ENCODE measurements around the gene RNASE11.

Gene RNASE11

DNA sequence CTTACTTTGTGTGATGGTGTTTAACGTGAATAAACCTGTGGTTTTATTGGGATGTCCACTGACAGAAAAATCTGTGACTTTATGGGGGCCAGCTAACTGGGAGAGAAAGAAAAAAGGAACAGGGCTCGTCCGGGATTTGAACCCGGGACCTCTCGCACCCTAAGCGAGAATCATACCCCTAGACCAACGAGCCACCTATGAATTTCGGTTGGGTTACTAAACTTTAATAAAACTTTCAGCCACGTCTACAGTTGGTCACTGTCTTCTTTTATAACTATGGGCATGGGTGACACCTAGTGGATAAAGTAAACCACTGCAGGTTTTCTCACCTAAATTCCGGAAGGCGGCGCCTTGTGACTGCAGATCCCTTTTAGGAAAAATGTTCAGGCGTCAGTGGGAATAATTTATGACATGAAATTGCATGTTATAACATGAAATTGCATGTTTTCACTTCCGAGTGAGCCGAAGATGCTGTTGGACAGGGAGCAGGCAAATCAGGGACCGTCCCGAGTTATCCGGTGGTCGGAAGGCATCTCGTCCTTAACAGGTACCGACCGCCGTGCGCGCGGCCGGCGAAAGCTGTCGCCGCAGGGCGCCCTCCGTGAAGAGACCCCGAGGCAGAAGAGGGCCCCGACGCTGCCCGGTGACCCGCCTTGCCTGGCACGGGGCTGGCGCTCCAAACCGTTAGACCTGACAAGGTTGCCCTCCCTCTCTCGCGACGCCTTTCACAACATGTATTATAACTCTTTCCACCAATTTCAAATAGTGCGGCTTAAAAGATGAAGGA lies 21.6 kb upstream of the RNASE11 start:
- Histone ChIP-seq H3K4me3 (peak overlapping the region; percentile 97), H3K9me3 (ENCODE audit: low read depth, low read length) (no peaks in the 10 kb centered on the region), H3K27ac (no peak overlapping the region), H3K9ac (ENCODE audit: insufficient read length) (peak overlapping the region; percentile 75), H3K36me3 (ENCODE audit: insufficient read depth, low read length) (no peaks in the 10 kb centered on the region)
- TF ChIP-seq EZH2 (IDR thresholded peaks at IDR 0.05) (no peak), FOXP2 (optimal IDR thresholded peaks at IDR 0.05; ENCODE audit: control extremely low read depth, extremely low read length, insufficient read depth) (no peak), POLR2AphosphoS5 (IDR thresholded peaks at IDR 0.05; ENCODE audit: borderline replicate concordance, low read depth, low read length) (no peak)
- peak; percentile 89 for DNase-seq (ENCODE audit: low read depth, low spot score)

DNA sequence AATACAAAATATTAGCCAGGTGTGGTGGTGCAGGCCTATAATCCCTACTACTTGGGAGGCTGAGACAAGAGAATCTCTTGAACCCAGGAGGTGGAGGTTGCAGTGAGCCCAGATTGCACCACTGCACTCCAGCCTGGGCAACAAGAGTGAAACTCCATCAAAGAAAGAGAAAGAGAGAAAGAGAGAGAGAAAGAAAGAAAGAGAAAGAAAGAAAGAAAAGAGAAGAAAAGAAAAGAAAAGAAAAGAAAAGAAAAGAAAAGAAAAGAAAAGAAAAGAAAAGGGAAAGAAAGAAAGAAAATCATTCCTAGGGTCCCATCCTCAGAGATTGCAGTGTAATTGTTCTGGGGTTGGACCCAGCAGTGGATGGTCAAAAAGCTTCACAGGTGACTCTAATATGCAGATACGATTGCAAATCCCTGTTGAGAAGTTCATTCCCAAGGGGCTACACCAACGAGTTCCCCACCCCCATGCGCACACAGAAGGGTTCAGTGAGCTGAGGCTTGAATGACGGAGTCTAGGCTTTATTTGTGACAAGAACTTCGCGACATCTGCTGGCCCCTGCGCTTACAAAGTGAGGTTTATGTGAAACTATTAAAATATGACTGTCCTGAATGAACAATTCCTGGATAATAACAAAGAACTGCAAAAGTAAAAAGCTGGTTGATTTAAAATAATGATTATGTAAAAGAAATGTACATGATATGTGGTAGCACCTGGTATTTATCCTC lies 20.7 kb upstream of the RNASE11 start:
- Histone ChIP-seq H3K9ac (ENCODE audit: insufficient read length) (no peak overlapping the region), H3K27ac (no peak overlapping the region), H3K36me3 (ENCODE audit: insufficient read depth, low read length) (no peaks in the 10 kb centered on the region), H3K9me3 (ENCODE audit: low read depth, low read length) (no peaks in the 10 kb centered on the region), H3K4me3 (peak overlapping the region; percentile 97)
- TF ChIP-seq EZH2 (IDR thresholded peaks at IDR 0.05) (no peak), POLR2AphosphoS5 (IDR thresholded peaks at IDR 0.05; ENCODE audit: borderline replicate concordance, low read depth, low read length) (no peak), FOXP2 (optimal IDR thresholded peaks at IDR 0.05; ENCODE audit: control extremely low read depth, extremely low read length, insufficient read depth) (no peak)
- no peak for DNase-seq (ENCODE audit: low read depth, low spot score)

DNA sequence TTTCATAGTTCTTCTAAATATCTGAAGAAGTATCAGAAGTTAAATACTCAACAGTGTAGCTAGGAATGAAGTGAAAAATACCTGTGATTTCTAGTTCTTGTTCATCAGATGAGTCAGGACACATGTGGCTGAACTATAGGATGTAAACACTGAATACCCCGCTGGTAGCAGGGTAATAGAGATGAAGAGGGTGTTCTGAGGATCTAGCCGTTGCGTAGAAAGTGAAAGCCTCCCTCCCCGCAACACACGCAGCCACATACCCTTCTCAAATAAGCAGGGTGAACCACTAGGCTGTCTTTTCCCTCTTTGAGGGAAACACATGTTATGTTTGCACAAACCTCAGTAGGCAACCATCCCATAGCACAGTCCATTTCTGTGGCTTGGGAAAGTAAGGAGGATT lies 19.8 kb upstream of the RNASE11 start:
- Histone ChIP-seq H3K9me3 (ENCODE audit: low read depth, low read length) (no peaks in the 10 kb centered on the region), H3K9ac (ENCODE audit: insufficient read length) (no peak overlapping the region), H3K27ac (no peak overlapping the region), H3K36me3 (ENCODE audit: insufficient read depth, low read length) (no peaks in the 10 kb centered on the region), H3K4me3 (no peak overlapping the region)
- no peak for TF ChIP-seq POLR2AphosphoS5 (IDR thresholded peaks at IDR 0.05; ENCODE audit: borderline replicate concordance, low read depth, low read length)
- TF ChIP-seq EZH2 (IDR thresholded peaks at IDR 0.05) = no peak
- no peak for TF ChIP-seq FOXP2 (optimal IDR thresholded peaks at IDR 0.05; ENCODE audit: control extremely low read depth, extremely low read length, insufficient read depth)
- no peak for DNase-seq (ENCODE audit: low read depth, low spot score)

DNA sequence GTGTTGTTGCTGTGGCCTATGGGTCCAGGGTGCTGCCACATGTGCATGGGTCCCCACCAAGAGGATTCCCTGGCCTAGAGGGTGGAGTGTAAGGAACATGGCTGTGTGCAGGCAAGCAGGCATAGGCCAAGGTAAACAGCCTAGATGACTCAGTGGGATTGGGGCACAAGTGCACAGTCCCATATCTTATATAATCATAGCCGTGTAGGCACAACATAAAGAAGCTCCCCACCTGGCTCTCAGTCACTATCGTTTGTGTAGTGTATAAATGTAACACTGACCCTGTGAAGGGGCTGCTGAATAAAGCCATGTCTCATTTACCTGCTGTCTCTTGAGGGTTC lies 19.1 kb upstream of the RNASE11 start:
- no peaks in the 10 kb centered on the region for H3K36me3 ChIP-seq (ENCODE audit: insufficient read depth, low read length)
- no peak for DNase-seq (ENCODE audit: low read depth, low spot score)
- H3K27ac ChIP-seq = no peak overlapping the region
- TF ChIP-seq FOXP2 (optimal IDR thresholded peaks at IDR 0.05; ENCODE audit: control extremely low read depth, extremely low read length, insufficient read depth) (no peak), EZH2 (IDR thresholded peaks at IDR 0.05) (no peak), POLR2AphosphoS5 (IDR thresholded peaks at IDR 0.05; ENCODE audit: borderline replicate concordance, low read depth, low read length) (no peak)
- no peak overlapping the region for H3K9ac ChIP-seq (ENCODE audit: insufficient read length)
- no peaks in the 10 kb centered on the region for H3K9me3 ChIP-seq (ENCODE audit: low read depth, low read length)
- H3K4me3 ChIP-seq = no peak overlapping the region

DNA sequence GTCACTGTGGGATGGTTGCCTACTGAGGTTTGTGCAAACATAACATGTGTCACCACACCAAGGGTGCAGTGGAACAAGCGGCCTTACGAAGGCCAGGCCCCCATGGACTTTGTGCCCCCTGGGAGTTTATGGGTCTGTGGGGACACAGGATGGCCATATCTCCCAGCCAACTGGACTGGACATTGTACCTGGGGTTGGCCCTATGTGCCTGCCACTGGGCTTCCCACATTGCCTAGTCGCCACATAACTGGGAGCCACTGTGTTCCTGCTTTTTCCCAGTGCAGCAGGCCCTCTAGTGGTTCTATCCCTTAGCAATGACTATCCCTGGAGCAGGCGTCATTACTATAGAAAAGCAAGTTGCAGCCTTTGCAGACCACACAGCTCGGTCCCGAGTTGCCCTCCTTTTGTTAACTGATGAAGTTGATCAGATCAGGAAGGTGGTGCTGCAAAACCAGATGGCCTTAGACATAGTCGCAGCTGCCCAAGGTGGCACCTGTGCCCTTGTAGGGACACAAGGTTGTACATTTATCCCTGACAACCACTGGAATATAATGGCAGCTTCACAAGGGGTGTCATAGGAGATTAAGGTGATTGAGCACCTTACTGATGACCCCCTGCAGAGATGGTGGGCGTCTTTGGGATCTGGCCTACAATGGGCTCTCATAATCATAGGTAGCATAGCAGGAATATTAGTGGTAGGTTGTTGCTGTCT lies 18.5 kb upstream of the RNASE11 start:
- Histone ChIP-seq H3K9me3 (ENCODE audit: low read depth, low read length) (no peaks in the 10 kb centered on the region), H3K27ac (no peak overlapping the region), H3K4me3 (no peak overlapping the region), H3K36me3 (ENCODE audit: insufficient read depth, low read length) (no peaks in the 10 kb centered on the region), H3K9ac (ENCODE audit: insufficient read length) (no peak overlapping the region)
- DNase-seq (ENCODE audit: low read depth, low spot score) = no peak
- TF ChIP-seq POLR2AphosphoS5 (IDR thresholded peaks at IDR 0.05; ENCODE audit: borderline replicate concordance, low read depth, low read length) (no peak), FOXP2 (optimal IDR thresholded peaks at IDR 0.05; ENCODE audit: control extremely low read depth, extremely low read length, insufficient read depth) (no peak), EZH2 (IDR thresholded peaks at IDR 0.05) (no peak)

DNA sequence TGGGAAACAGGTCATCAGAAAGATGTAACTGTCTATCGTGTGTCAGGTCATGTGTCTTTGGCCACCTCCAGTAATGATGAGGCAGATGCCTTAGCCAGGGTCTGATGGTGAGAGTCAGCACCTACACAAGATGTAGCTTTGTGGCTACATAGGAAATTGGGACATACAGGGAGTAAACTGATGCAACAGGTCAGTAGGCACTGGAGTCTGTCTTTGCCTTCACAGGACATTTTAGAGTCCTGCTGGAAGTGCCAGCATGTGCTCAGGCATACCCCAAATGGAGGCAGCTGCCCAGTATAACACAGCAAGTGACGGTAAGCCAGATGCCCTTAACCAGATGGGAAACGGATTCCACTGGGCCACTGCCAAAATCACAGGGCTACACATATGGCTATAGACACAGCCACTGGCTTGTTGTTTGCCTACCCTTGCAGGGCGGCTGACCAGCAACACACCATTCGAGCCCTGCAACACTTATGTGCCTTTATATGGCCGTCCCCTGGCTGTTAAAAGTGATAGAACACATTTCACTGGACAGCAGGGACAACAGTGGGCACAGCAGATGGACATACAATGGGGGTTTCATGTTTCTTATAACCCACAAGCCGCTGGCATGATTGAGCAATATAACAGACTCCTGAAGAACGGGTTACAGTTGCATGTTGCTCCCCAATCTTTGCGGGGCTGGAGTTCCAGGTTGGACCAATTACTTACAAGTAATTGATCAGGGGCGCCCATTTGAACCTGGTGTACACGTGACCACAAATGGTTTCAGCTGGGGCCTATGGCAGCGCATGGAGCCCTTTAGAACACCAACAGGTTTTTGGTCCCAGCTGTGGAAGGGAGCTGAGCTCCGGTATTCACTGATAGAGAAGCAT lies 16.3 kb upstream of the RNASE11 start:
- TF ChIP-seq FOXP2 (optimal IDR thresholded peaks at IDR 0.05; ENCODE audit: control extremely low read depth, extremely low read length, insufficient read depth) = no peak
- no peak for TF ChIP-seq EZH2 (IDR thresholded peaks at IDR 0.05)
- TF ChIP-seq POLR2AphosphoS5 (IDR thresholded peaks at IDR 0.05; ENCODE audit: borderline replicate concordance, low read depth, low read length) = no peak

DNA sequence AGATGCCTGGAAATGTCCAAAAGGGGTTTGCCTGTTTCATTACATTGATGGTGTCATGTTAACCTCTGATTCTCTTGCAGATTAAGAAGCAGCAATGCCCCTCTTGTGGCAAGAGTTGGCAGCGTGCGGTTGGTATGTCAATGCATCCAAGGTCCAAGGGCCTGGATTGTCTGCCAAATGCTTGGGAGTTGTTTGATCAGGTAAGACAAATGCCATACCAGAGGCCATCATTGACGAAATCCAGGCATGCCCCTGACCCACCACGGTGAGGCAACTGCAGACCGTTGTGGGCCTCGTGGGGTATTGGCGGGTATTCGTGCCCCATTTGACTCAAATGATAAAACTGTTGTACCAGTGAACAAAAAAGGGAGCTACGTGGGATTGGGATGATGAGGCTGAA lies 14.8 kb upstream of the RNASE11 start:
- Histone ChIP-seq H3K36me3 (ENCODE audit: insufficient read depth, low read length) (no peaks in the 10 kb centered on the region), H3K27ac (no peak overlapping the region), H3K9me3 (ENCODE audit: low read depth, low read length) (no peaks in the 10 kb centered on the region), H3K4me3 (no peak overlapping the region), H3K9ac (ENCODE audit: insufficient read length) (no peak overlapping the region)
- DNase-seq (ENCODE audit: low read depth, low spot score) = no peak
- no peak for TF ChIP-seq FOXP2 (optimal IDR thresholded peaks at IDR 0.05; ENCODE audit: control extremely low read depth, extremely low read length, insufficient read depth)
- TF ChIP-seq POLR2AphosphoS5 (IDR thresholded peaks at IDR 0.05; ENCODE audit: borderline replicate concordance, low read depth, low read length) = no peak
- TF ChIP-seq EZH2 (IDR thresholded peaks at IDR 0.05) = no peak

More for the DNA sequence above, 16.3 kb upstream of the RNASE11 start:
- no peaks in the 10 kb centered on the region for H3K36me3 ChIP-seq (ENCODE audit: insufficient read depth, low read length)
- H3K27ac ChIP-seq = no peak overlapping the region
- DNase-seq (ENCODE audit: low read depth, low spot score) = no peak
- H3K9me3 ChIP-seq (ENCODE audit: low read depth, low read length) = no peaks in the 10 kb centered on the region
- no peak overlapping the region for H3K9ac ChIP-seq (ENCODE audit: insufficient read length)
- no peak overlapping the region for H3K4me3 ChIP-seq
